GM12864 (cell line): ENCODE measurements around the gene MALSU1.

Source experiments
- DNase-seq: peaks from one replicate; pipeline ENCODE4 v3.0.0-alpha.2; 2011; ENCODE audit warnings: low read depth
- H3K4me3 ChIP-seq: 2 replicates; pipeline ENCODE4 v1.5.1; 2011; ENCODE audit warnings: mild to moderate bottlenecking, low read depth, low read length, control low read depth
- CTCF ChIP-seq: IDR thresholded peaks from 2 replicates; pipeline ENCODE4 v1.5.1; 2011; ENCODE audit warnings: low read depth, mild to moderate bottlenecking, moderate library complexity, low read length, control low read depth, inconsistent platforms; ENCODE audit errors: missing control alignments

The MALSU1 gene

GRCh38 chr7:23298885-23299769 lies at the start of gene MALSU1:
TSS of gene MALSU1 (plus strand) at chr7:23299339. CDS start at chr7:23299353, 14 bp downstream.
- no peak for TF ChIP-seq CTCF
- peak within 1 kb of the TSS; percentile 91 for H3K4me3 ChIP-seq
- DNase-seq = peak; percentile 96

GRCh38 chr7:23249486-23249885 lies 49.7 kb upstream of the MALSU1 start:
- DNase-seq = no peak
- no peak for TF ChIP-seq CTCF
- no peak overlapping the region for H3K4me3 ChIP-seq

- TF ChIP-seq CTCF = no peak
- DNase-seq = no peak
- no peak overlapping the region for H3K4me3 ChIP-seq
Observed at GRCh38 chr7:23254051-23254681, 45.0 kb upstream of the MALSU1 start.

- DNase-seq = no peak
- no peak for TF ChIP-seq CTCF
- H3K4me3 ChIP-seq = no peak overlapping the region
Observed at GRCh38 chr7:23256731-23257130, 42.4 kb upstream of the MALSU1 start.

- TF ChIP-seq CTCF = no peak
- no peak overlapping the region for H3K4me3 ChIP-seq
- no peak for DNase-seq
Observed at GRCh38 chr7:23260371-23260770, 38.8 kb upstream of the MALSU1 start.

GRCh38 chr7:23261843-23262452 lies 37.2 kb upstream of the MALSU1 start:
- peak; percentile 82 for TF ChIP-seq CTCF
- no peak overlapping the region for H3K4me3 ChIP-seq
- peak; percentile 24 for DNase-seq
